Aorta (tissue), 5 donors: ENCODE data around the gene PIK3C3. TPM values are rescaled to one million over a fixed set of nuclear protein-coding genes. Genes with fewer than 3 reads are reported as not detected.

ENCODE experiments used
- ATAC-seq: fragments of 200-7000 bp; cut with Tn5 transposase; one replicate; pipeline ENCODE4 v1.9.1; 2022; ENCODE audit warnings: moderate library complexity; ENCODE audit not compliant: low FRiP score
- DNase-seq, 2 donors: peaks; one replicate each; pipeline ENCODE4 v3.0.0-alpha.2; 2020
- H3K27ac ChIP-seq, 2 donors: one replicate each; pipeline ENCODE4 v1.5.1; 2013; ENCODE audit warnings: low read length in 2 of 2, mild to moderate bottlenecking in 2 of 2, moderate library complexity in 2 of 2, control low read depth in 1 of 2, inconsistent platforms in 1 of 2, low read depth in 1 of 2
- H3K27me3 ChIP-seq, 2 donors: one replicate each; pipeline ENCODE4 v1.6.1; 2013; ENCODE audit warnings: control low read depth in 1 of 2, low read length in 1 of 2, mild to moderate bottlenecking in 1 of 2, moderate library complexity in 1 of 2; ENCODE audit not compliant: insufficient read depth in 2 of 2, control insufficient read depth in 1 of 2
- H3K36me3 ChIP-seq, 2 donors: one replicate each; pipeline ENCODE4 v1.6.1; 2013; ENCODE audit warnings: control low read depth in 1 of 2, low read length in 1 of 2, mild to moderate bottlenecking in 1 of 2; ENCODE audit not compliant: insufficient read depth in 2 of 2, control insufficient read depth in 1 of 2
- H3K4me1 ChIP-seq, 2 donors: one replicate each; pipeline ENCODE4 v1.6.1; 2013; ENCODE audit warnings: low read length in 2 of 2, control low read depth in 1 of 2, mild to moderate bottlenecking in 1 of 2, moderate library complexity in 1 of 2; ENCODE audit not compliant: insufficient read depth in 2 of 2, control insufficient read depth in 1 of 2
- H3K4me3 ChIP-seq, 2 donors: one replicate each; pipeline ENCODE4 v1.5.1; 2013; ENCODE audit warnings: low read length in 2 of 2, control low read depth in 1 of 2, mild to moderate bottlenecking in 1 of 2
- H3K9me3 ChIP-seq: one replicate; pipeline ENCODE4 v1.6.1; 2013; ENCODE audit warnings: mild to moderate bottlenecking, low read length; ENCODE audit not compliant: control insufficient read depth
- WGBS, 2 donors: extraction: QIAGEN DNeasy Blood & Tissue Kit; methylation state at CpG; one replicate each; pipeline ENCODE4 v1.1.7; 2013; 5-methylcytosine and 5-hydroxymethylcytosine counted together
- intact Hi-C, 2 donors: fragments of 100-400 bp; cut with DNase I; formaldehyde crosslinking; loops; one replicate each; pipeline versions ENCODE4 v1.14.2 to v1.15.0; 2022
- polyA plus RNA-seq, 2 donors: library from polyadenylated mRNA; stranded (reverse); fragments of 200-250 nt; gene quantifications; one replicate each; pipeline ENCODE4 v1.2.3, GENCODE V29; 2013
- total RNA-seq, 2 donors: library from RNA; stranded (reverse); fragmentation: NEBNext Ultra II Directional; extraction: Animal tissue kit (Norgen Biotek cat#: 25700); gene quantifications; one replicate each; pipeline ENCODE4 v1.2.1, GENCODE V29; 2021
- donor health status: healthy with polysubstance abuse.
- donor health status: Bipolar disorder and iron deficiency.
- donor health status: DM: no; HTN: no; CAD: no.
- donor health status: DM: no; HTN: no; CAD: no.
- donor health status: DM: yes; HTN: yes; CAD: no.

Gene PIK3C3
- total and polyA plus RNA-seq, 4 donors: 20.0 to 63.9 (median 49.5) TPM

DNA sequence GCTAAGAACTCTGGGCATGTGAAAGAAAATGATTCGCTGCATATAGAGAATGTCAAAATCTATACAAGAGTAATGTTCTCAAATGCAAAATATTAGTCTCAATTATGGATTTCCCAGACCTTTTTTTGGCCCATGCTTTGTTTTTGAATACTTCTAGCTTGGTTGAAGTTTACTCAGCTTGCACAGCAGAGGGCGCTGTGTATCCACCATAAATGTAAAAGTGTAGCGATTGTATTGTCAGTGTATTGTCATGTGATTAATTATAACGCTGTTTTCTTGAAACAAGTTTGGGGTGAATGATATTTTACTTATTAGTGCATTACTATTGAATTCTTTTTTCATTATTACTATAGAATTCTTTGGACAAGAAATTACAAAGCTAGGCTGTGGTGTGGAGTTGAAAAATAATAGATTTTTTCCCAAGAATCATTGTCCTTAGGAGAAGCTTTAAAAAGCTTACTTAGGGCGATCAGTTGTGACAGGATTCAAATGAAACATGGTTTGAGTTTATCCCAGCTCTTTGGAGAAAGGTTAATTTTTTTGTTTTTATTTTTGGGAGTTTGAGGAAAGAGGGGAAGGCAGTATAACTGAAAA, 98.3 kb downstream of the PIK3C3 start:
- peak; percentile 86 for ATAC-seq
- Histone ChIP-seq H3K27ac (no peak overlapping the region), H3K4me3 (no peak overlapping the region), H3K9me3 (no peaks in the 10 kb centered on the region), H3K4me1 (no peaks in the 10 kb centered on the region), H3K27me3 (no peaks in the 10 kb centered on the region), H3K36me3 (no peaks in the 10 kb centered on the region)
- intact Hi-C loops: no loop called here
- DNase-seq: peak in 1 of 2 donors; percentile 61
- 4 to 20% methylated on average over 5 of the region's 5 CpGs for WGBS, 2 donors

DNA sequence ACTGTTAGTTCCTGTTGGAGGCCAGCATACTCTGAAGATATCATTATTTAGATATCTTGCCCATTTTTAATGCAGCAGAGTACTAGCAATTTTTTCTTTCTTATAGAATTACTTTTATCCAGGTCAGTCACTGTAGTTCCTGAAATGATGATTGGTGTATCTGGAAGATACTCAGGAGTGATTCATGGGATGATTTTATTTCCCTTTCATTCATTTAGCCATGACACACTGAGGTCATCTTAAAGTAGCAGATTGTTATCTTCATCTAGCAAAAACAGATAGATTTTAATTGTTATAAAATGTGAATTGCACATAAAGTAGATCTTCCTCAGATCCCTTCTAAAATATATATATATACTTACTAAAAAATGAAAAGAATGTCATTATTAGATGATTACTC, 109.1 kb downstream of the PIK3C3 start:
- intact Hi-C loops: no loop called here
- Histone ChIP-seq H3K4me1 (no peaks in the 10 kb centered on the region), H3K4me3 (no peak overlapping the region), H3K36me3 (peaks cover 3 to 7% of the 10 kb centered on the region in 2 donors), H3K27ac (no peak overlapping the region), H3K9me3 (no peaks in the 10 kb centered on the region), H3K27me3 (no peaks in the 10 kb centered on the region)
- ATAC-seq (no peak), DNase-seq (no peak)

- Histone ChIP-seq H3K4me3 (no peak overlapping the region), H3K27me3 (no peaks in the 10 kb centered on the region), H3K27ac (no peak overlapping the region), H3K36me3 (peaks cover 3 to 9% of the 10 kb centered on the region in 2 donors), H3K9me3 (no peaks in the 10 kb centered on the region), H3K4me1 (no peaks in the 10 kb centered on the region)
- DNase-seq: no peak
- intact Hi-C loops: no loop called here
- 46 to 65% methylated on average over 4 of the region's 4 CpGs for WGBS, 2 donors
- ATAC-seq: no peak
These were observed 112.5 kb downstream of the PIK3C3 start for GRCh38 chr18:42067518-42067917.

GRCh38 chr18:42068030-42068429, 113.0 kb downstream of the PIK3C3 start:
- no peak overlapping the region for H3K27ac ChIP-seq
- H3K9me3 ChIP-seq: no peaks in the 10 kb centered on the region
- H3K4me1 ChIP-seq: no peaks in the 10 kb centered on the region
- ATAC-seq (no peak), DNase-seq (no peak)
- 78 to 85% methylated on average over 3 of the region's 3 CpGs for WGBS, 2 donors
- intact Hi-C loops: no loop called here
- no peak overlapping the region for H3K4me3 ChIP-seq
- no peaks in the 10 kb centered on the region for H3K27me3 ChIP-seq
- H3K36me3 ChIP-seq: peaks cover 2 to 9% of the 10 kb centered on the region in 2 donors

- no peaks in the 10 kb centered on the region for H3K27me3 ChIP-seq
- H3K27ac ChIP-seq: no peak overlapping the region
- no peaks in the 10 kb centered on the region for H3K4me1 ChIP-seq
- intact Hi-C loops: no loop called here
- no peak overlapping the region for H3K4me3 ChIP-seq
- H3K9me3 ChIP-seq: no peaks in the 10 kb centered on the region
- H3K36me3 ChIP-seq: peaks cover 2 to 9% of the 10 kb centered on the region in 2 donors
- ATAC-seq: no peak
- DNase-seq: no peak
These were observed 114.0 kb downstream of the PIK3C3 start for GRCh38 chr18:42069036-42069435.

- H3K4me3 ChIP-seq: no peak overlapping the region
- H3K27ac ChIP-seq: no peak overlapping the region
- H3K36me3 ChIP-seq: peaks cover 2 to 6% of the 10 kb centered on the region in 2 donors
- intact Hi-C loops: no loop called here
- H3K27me3 ChIP-seq: no peaks in the 10 kb centered on the region
- no peaks in the 10 kb centered on the region for H3K4me1 ChIP-seq
- H3K9me3 ChIP-seq: no peaks in the 10 kb centered on the region
- WGBS, 2 donors: 97 to 99% methylated on average over 4 of the region's 4 CpGs
- DNase-seq (no peak), ATAC-seq (no peak)
These were observed 117.4 kb downstream of the PIK3C3 start for GRCh38 chr18:42072407-42072806.

DNA sequence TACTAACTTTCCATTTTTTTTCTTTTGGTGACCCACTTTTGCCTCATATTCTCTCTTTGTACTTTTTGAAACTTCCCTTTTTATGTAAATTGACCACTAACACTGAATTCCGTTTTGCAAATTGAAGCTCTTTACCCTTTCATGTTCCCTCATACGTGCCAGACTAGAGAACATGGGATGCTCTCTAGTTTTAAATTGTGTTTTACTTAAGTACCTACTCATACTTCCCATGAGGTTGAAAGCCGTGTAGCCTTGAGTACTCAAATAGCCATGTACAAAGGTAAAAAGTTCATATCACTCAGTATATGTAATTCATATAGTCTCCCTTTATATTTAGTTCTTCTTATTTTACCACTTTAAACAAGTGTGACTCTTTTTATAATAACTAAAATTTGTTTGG, 119.7 kb downstream of the PIK3C3 start:
- no peaks in the 10 kb centered on the region for H3K4me1 ChIP-seq
- DNase-seq (no peak), ATAC-seq (no peak)
- H3K27me3 ChIP-seq: no peaks in the 10 kb centered on the region
- intact Hi-C loops: no loop called here
- no peak overlapping the region for H3K27ac ChIP-seq
- peaks cover 3 to 6% of the 10 kb centered on the region in 2 donors for H3K36me3 ChIP-seq
- H3K4me3 ChIP-seq: no peak overlapping the region
- H3K9me3 ChIP-seq: no peaks in the 10 kb centered on the region
- 79 to 80% methylated on average over 3 of the region's 3 CpGs for WGBS, 2 donors

DNA sequence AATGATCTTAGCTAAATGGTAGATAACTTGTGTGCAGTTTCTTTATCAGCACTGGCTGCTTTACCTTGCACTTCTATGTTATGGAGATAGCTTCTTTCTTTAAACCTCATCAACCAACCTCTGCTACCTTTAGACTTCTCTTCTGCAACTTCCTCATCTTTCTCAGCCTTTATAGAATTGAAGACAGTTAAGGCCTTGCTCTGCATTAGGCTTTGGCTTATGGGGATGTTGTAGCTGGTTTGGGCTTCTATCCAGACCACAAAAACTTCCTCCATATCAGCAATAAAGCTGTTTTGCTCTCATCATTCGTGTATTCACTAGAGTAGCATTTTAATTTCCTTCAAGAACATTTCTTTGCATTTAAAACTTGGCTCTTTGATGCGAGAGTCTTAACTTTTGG, 123.7 kb downstream of the PIK3C3 start:
- Histone ChIP-seq H3K4me3 (no peak overlapping the region), H3K27me3 (no peaks in the 10 kb centered on the region), H3K36me3 (peaks cover 0 to 3% of the 10 kb centered on the region in 2 donors), H3K4me1 (no peaks in the 10 kb centered on the region), H3K9me3 (no peaks in the 10 kb centered on the region), H3K27ac (no peak overlapping the region)
- no peak for DNase-seq
- WGBS, 2 donors: 86 to 92% methylated on average over 2 of the region's 2 CpGs
- intact Hi-C loops: no loop called here
- no peak for ATAC-seq

- no peaks in the 10 kb centered on the region for H3K4me1 ChIP-seq
- ATAC-seq (no peak), DNase-seq (no peak)
- no peak overlapping the region for H3K27ac ChIP-seq
- H3K9me3 ChIP-seq: no peaks in the 10 kb centered on the region
- 63 to 68% methylated on average over 3 of the region's 3 CpGs for WGBS, 2 donors
- H3K27me3 ChIP-seq: no peaks in the 10 kb centered on the region
- no peak overlapping the region for H3K4me3 ChIP-seq
- intact Hi-C loops: no loop called here
- peaks cover 0 to 3% of the 10 kb centered on the region in 2 donors for H3K36me3 ChIP-seq
These were observed 125.3 kb downstream of the PIK3C3 start for GRCh38 chr18:42080340-42080739.
